SK-N-SH (cell line): ENCODE measurements around the gene PCED1A. TPM values are rescaled to one million over a fixed set of nuclear protein-coding genes. Genes with fewer than 3 reads are reported as not detected.

ENCODE experiments used
- CTCF ChIA-PET: fragments of 300-600, 350-600 bp; formaldehyde crosslinking; extraction: SDS; loops from one replicate; lab custom pipeline; 2021; lab: Yijun Ruan, JAX
- POLR2A ChIA-PET: fragments of 350-600 bp; sonication (Branson Sonifier 250); formaldehyde crosslinking; extraction: SDS; loops from one replicate; lab custom pipeline; 2020; ENCODE audit warnings: antibody characterized with exemption, inconsistent platforms; lab: Yijun Ruan, JAX
- DNase-seq: peaks from one replicate; pipeline ENCODE4 v3.0.0; 2012
- H2AFZ ChIP-seq: fragments of 200-600 bp; sonication (generic); 2 replicates; pipeline ENCODE4 v1.8.1; 2016; ENCODE audit warnings: antibody characterized with exemption, mild to moderate bottlenecking, low read depth
- H3F3A ChIP-seq: fragments of 200-600 bp; sonication (generic); replicated peaks from 2 replicates; pipeline ENCODE3; 2016; ENCODE audit warnings: antibody characterized with exemption, mild to moderate bottlenecking; ENCODE audit not compliant: insufficient read depth
- H3K27ac ChIP-seq, 2 experiments: fragments of 200-500 bp in 1 of 2; fragments of 200-600 bp in 1 of 2; sonication (Bioruptor generic) in 1 of 2; sonication (generic), shearing (Covaris generic) in 1 of 2; 2 replicates each; pipeline versions ENCODE4 v1.5.1 to v1.6.1; 2014 to 2016; ENCODE audit warnings: low read depth in 2 of 2, inconsistent platforms in 1 of 2, low read length in 1 of 2, mild to moderate bottlenecking in 1 of 2, mixed read lengths in 1 of 2
- H3K27me3 ChIP-seq: fragments of 200-600 bp; sonication (generic), shearing (Covaris generic); 2 replicates; pipeline ENCODE4 v1.6.1; 2016; ENCODE audit warnings: mixed run types; ENCODE audit not compliant: insufficient read depth
- H3K36me3 ChIP-seq, 2 experiments: fragments of 200-500 bp in 1 of 2; fragments of 200-600 bp in 1 of 2; sonication (Bioruptor generic) in 1 of 2; sonication (generic) in 1 of 2; replicated peaks in 1 of 2; 2 replicates each; pipeline versions ENCODE3 to v1.5.1; 2014 to 2016; ENCODE audit warnings: low read length in 1 of 2, mild to moderate bottlenecking in 1 of 2; ENCODE audit not compliant: insufficient read depth in 2 of 2, control insufficient read depth in 1 of 2
- H3K4me1 ChIP-seq, 2 experiments: fragments of 200-500 bp in 1 of 2; fragments of 200-600 bp in 1 of 2; sonication (Bioruptor generic) in 1 of 2; sonication (generic), shearing (Covaris generic) in 1 of 2; 2 replicates each; pipeline versions ENCODE4 v1.5.1 to v1.6.1; 2014 to 2016; ENCODE audit warnings: low read depth in 1 of 2, low read length in 1 of 2, mixed run types in 1 of 2; ENCODE audit not compliant: insufficient read depth in 2 of 2, control insufficient read depth in 1 of 2
- H3K4me2 ChIP-seq: fragments of 200-600 bp; sonication (generic), shearing (Covaris generic); 2 replicates; pipeline ENCODE4 v1.6.1; 2017; ENCODE audit warnings: mixed run types
- H3K4me3 ChIP-seq, 2 experiments: fragments of 200-500 bp in 1 of 2; fragments of 200-600 bp in 1 of 2; sonication (Bioruptor generic) in 1 of 2; sonication (generic), shearing (Covaris generic) in 1 of 2; 2 replicates each; pipeline versions ENCODE4 v1.5.1 to v1.8.1; 2014 to 2016; ENCODE audit warnings: low read depth in 2 of 2, inconsistent platforms in 1 of 2, low read length in 1 of 2, mild to moderate bottlenecking in 1 of 2, mixed read lengths in 1 of 2, moderate library complexity in 1 of 2
- H3K79me2 ChIP-seq: fragments of 200-600 bp; sonication (generic); 2 replicates; pipeline ENCODE4 v1.8.1; 2017; ENCODE audit warnings: mild to moderate bottlenecking; ENCODE audit not compliant: insufficient read depth
- H3K9ac ChIP-seq: fragments of 200-600 bp; sonication (generic); 2 replicates; pipeline ENCODE4 v1.6.1; 2017; ENCODE audit warnings: mixed run types
- H3K9me2 ChIP-seq: fragments of 200-600 bp; sonication (generic); 2 replicates; pipeline ENCODE4 v1.6.1; 2017; ENCODE audit warnings: mixed run types
- H3K9me3 ChIP-seq: fragments of 200-600 bp; sonication (generic); 2 replicates; pipeline ENCODE4 v1.6.1; 2017; ENCODE audit warnings: mixed run types, mild to moderate bottlenecking, moderate library complexity
- H4K20me1 ChIP-seq: fragments of 200-600 bp; sonication (generic); 2 replicates; pipeline ENCODE4 v1.6.1; 2017; ENCODE audit warnings: mild to moderate bottlenecking, mixed run types; ENCODE audit not compliant: insufficient read depth
- FOXJ3 ChIP-seq: sonication (generic); formaldehyde crosslinking; IDR thresholded peaks from 2 replicates; pipeline ENCODE4 v1.5.1; 2020; ENCODE audit warnings: mild to moderate bottlenecking, missing genetic modification reagents
- GABPA ChIP-seq: IDR thresholded peaks from 2 replicates; pipeline ENCODE4 v1.4.0; 2012; ENCODE audit warnings: low read depth, mild to moderate bottlenecking
- MEF2A ChIP-seq: IDR thresholded peaks from 2 replicates; pipeline ENCODE4 v1.4.0; 2012; ENCODE audit warnings: low read depth, borderline replicate concordance
- MXI1 ChIP-seq: IDR thresholded peaks from 2 replicates; pipeline ENCODE4 v1.6.1; 2012; ENCODE audit warnings: mild to moderate bottlenecking, low read depth, low read length, improper control_type of control experiment
- NFIC ChIP-seq: IDR thresholded peaks from 2 replicates; pipeline ENCODE4 v1.4.0; 2012; ENCODE audit warnings: borderline replicate concordance
- NRF1 ChIP-seq: IDR thresholded peaks from 2 replicates; pipeline ENCODE4 v1.6.1; 2012; ENCODE audit warnings: low read depth, mild to moderate bottlenecking, low read length
- RAD21 ChIP-seq: IDR thresholded peaks from 2 replicates; pipeline ENCODE4 v1.6.1; 2012; ENCODE audit warnings: mild to moderate bottlenecking, low read length
- SIN3A ChIP-seq: IDR thresholded peaks from 2 replicates; pipeline ENCODE4 v1.6.1; 2012; ENCODE audit warnings: low read depth, mild to moderate bottlenecking, low read length, moderate library complexity, borderline replicate concordance
- SMC3 ChIP-seq: IDR thresholded peaks from 2 replicates; pipeline ENCODE4 v1.6.1; 2012; ENCODE audit warnings: low read depth, low read length, improper control_type of control experiment
- TAF1 ChIP-seq: IDR thresholded peaks from 2 replicates; pipeline ENCODE4 v1.6.1; 2012; ENCODE audit warnings: low read depth, mild to moderate bottlenecking, low read length, moderate library complexity, borderline replicate concordance
- WGBS: methylation state at CpG from one replicate; pipeline ENCODE4 v1.1.6; 2017; ENCODE audit warnings: low lambda C conversion rate; 5-methylcytosine and 5-hydroxymethylcytosine counted together
- polyA plus RNA-seq, 3 experiments: library from polyadenylated mRNA; depleted of rRNA; stranded (reverse); fragments of >200 nt; gene quantifications; 2 replicates each; pipeline ENCODE4 v1.2.3, GENCODE V29; 2012
- TF ChIP-seq, protein P1 (sequence below): IDR thresholded peaks from 2 replicates; pipeline ENCODE4 v1.4.0; 2012; ENCODE audit warnings: low read depth, borderline replicate concordance
- TF ChIP-seq, protein P2 (sequence below): fragments of 150-350 bp; IDR thresholded peaks from 2 replicates; pipeline ENCODE4 v1.6.1; 2016; ENCODE audit warnings: mild to moderate bottlenecking, low read depth, low read length
- TF ChIP-seq, protein P3 (sequence below): fragments of 150-350 bp; IDR thresholded peaks from 2 replicates; pipeline ENCODE4 v1.6.1; 2017; ENCODE audit warnings: antibody characterized with exemption, low read length, low read depth, borderline replicate concordance

Gene PCED1A
- polyA plus RNA-seq, 1 of the 3 experiments (the other 2 are of a cell fraction): 65.2 TPM

DNA sequence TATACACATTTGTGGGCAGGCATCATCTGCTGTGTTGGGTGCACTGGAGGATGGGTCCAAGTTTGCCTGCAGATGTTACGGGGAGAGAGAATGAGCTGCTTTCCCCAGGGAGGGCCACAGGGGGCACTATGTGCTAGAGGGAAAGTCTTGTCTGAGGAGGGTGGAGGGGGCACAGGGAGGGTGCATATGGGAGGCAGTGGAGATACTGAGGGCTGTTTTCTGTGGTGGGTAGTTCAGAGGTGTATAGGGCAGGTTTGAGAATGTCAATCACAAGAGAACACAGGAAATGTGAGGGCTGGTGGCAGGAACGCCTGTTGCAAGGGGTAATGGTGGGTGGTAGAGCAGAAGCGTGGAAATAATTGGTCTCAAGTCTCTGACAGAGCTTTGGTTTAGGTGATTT lies 25.2 kb upstream of the PCED1A start:
- Histone ChIP-seq H3K9me2 (no peaks in the 10 kb centered on the region), H4K20me1 (no peaks in the 10 kb centered on the region), H3K79me2 (no peaks in the 10 kb centered on the region), H3K36me3 (peaks cover 0 to 46% of the 10 kb centered on the region in 2 experiments), H3K9me3 (no peaks in the 10 kb centered on the region), H3K27ac (no peak overlapping the region), H2AFZ (no peak overlapping the region), H3K9ac (no peak overlapping the region), H3K4me1 (peaks cover 0 to 5% of the 10 kb centered on the region in 2 experiments; a peak in 3 of 4 replicates), H3F3A (peaks cover 8% of the 10 kb centered on the region), H3K4me3 (no peak overlapping the region), H3K4me2 (no peak overlapping the region), H3K27me3 (no peaks in the 10 kb centered on the region)
- no peak for DNase-seq
- TF ChIP-seq, protein P1, sequence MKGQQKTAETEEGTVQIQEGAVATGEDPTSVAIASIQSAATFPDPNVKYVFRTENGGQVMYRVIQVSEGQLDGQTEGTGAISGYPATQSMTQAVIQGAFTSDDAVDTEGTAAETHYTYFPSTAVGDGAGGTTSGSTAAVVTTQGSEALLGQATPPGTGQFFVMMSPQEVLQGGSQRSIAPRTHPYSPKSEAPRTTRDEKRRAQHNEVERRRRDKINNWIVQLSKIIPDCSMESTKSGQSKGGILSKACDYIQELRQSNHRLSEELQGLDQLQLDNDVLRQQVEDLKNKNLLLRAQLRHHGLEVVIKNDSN: no peak
- TF ChIP-seq RAD21 (no peak), MEF2A (no peak), SMC3 (no peak), FOXJ3 (CRISPR knock-in tag) (no peak)
- TF ChIP-seq, protein P2, sequence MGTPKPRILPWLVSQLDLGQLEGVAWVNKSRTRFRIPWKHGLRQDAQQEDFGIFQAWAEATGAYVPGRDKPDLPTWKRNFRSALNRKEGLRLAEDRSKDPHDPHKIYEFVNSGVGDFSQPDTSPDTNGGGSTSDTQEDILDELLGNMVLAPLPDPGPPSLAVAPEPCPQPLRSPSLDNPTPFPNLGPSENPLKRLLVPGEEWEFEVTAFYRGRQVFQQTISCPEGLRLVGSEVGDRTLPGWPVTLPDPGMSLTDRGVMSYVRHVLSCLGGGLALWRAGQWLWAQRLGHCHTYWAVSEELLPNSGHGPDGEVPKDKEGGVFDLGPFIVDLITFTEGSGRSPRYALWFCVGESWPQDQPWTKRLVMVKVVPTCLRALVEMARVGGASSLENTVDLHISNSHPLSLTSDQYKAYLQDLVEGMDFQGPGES: no peak
- ChIA-PET CTCF (interaction anchor here (0.5 to 1.5 kb wide), 4 partner anchors 14 to 23 kb away, joined by 3 to 6 read pairs (median 3); no protein-coding TSS in a partner anchor), POLR2A (no interaction called here)
- WGBS: 95% methylated on average over 3 of the region's 3 CpGs

DNA sequence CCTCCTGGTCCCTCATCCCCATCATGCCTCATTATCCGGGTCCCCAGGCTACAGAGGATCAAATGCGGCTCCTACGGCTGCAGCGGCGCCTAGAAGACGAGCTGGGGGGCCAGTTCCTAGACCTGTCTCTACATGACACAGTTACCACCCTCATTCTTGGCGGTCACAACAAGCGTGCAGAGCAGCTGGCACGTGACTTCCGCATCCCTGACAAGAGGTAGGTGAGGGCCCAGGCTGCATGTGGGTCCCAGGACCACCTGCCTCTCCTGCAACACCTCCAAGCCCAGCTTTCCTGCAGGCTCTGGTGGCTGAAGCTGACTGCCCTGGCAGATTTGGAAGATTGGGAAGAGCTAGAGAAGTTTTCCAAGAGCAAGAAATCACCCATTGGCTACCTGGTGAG lies 24.6 kb upstream of the PCED1A start:
- DNase-seq: no peak
- H3F3A ChIP-seq: peaks cover 4% of the 10 kb centered on the region
- ChIA-PET POLR2A (interaction anchor here (0.6 kb wide), 1 partner anchor 94 kb away, joined by 3 read pairs; no protein-coding TSS in a partner anchor), CTCF (interaction anchor here (0.5 to 1.5 kb wide), 6 partner anchors 8 to 136 kb away, joined by 3 to 6 read pairs (median 3); partner anchors contain the start of gene PTPRA)
- no peaks in the 10 kb centered on the region for H3K9me3 ChIP-seq
- H3K4me3 ChIP-seq: no peak overlapping the region
- peaks cover 0 to 51% of the 10 kb centered on the region in 2 experiments for H3K36me3 ChIP-seq
- no peak overlapping the region for H2AFZ ChIP-seq
- no peaks in the 10 kb centered on the region; a peak in 1 of 4 replicates for H3K4me1 ChIP-seq
- no peak overlapping the region for H3K27ac ChIP-seq
- H3K9me2 ChIP-seq: no peaks in the 10 kb centered on the region
- H3K4me2 ChIP-seq: no peak overlapping the region
- no peak overlapping the region for H3K9ac ChIP-seq
- H4K20me1 ChIP-seq: no peaks in the 10 kb centered on the region
- 94% methylated on average over 6 of the region's 10 CpGs for WGBS
- TF ChIP-seq MXI1 (no peak), SIN3A (no peak), NRF1 (no peak), NFIC (no peak), FOXJ3 (CRISPR knock-in tag) (no peak), GABPA (no peak), TAF1 (no peak)
- TF ChIP-seq, protein P3, sequence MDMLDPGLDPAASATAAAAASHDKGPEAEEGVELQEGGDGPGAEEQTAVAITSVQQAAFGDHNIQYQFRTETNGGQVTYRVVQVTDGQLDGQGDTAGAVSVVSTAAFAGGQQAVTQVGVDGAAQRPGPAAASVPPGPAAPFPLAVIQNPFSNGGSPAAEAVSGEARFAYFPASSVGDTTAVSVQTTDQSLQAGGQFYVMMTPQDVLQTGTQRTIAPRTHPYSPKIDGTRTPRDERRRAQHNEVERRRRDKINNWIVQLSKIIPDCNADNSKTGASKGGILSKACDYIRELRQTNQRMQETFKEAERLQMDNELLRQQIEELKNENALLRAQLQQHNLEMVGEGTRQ: no peak
- no peaks in the 10 kb centered on the region for H3K27me3 ChIP-seq
- no peaks in the 10 kb centered on the region for H3K79me2 ChIP-seq
